Measurements from ENCODE around the gene SLC7A14. TPM values are rescaled to one million over a fixed set of nuclear protein-coding genes. Genes with fewer than 3 reads are reported as not detected.

Gene SLC7A14
- total and polyA plus RNA-seq, 2 of the 13 experiments (the other 11 are each of a cell fraction or from before 2014, with no cell fraction given) = not detected

GRCh38 chr3:170584585-170585007, 1.3 kb downstream of the SLC7A14 start (continued):
- TF ChIP-seq ZNF687 (CRISPR knock-in tag; IDR thresholded peaks at IDR 0.05) (0 out of 2 replicates have a peak, but pooled peaks have one; percentile 18), PHB2 (IDR thresholded peaks at IDR 0.05; ENCODE audit: partially characterized antibody) (no peak)
- TF ChIP-seq, protein P1, sequence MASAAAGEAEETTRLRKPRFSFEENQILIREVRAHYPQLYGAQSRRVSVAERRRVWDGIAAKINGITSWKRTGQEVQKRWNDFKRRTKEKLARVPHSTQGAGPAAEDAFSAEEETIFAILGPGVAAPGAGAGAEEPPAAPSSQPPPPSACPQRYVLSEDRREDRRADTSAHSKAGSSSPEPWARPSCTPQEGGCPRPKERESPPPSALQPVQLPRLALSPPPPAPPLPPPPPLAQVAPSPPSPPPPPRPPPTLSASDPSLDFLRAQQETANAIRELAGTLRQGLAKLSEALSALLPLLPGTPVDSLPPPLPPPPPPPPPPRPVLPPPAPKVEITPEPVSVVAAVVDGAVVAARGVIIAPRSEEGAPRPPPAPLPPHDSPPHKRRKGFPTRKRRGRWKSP (CRISPR knock-in tag; IDR thresholded peaks at IDR 0.05) = peak; percentile 57; the same call in 1 of the 2 replicates
- TF ChIP-seq, protein P2, sequence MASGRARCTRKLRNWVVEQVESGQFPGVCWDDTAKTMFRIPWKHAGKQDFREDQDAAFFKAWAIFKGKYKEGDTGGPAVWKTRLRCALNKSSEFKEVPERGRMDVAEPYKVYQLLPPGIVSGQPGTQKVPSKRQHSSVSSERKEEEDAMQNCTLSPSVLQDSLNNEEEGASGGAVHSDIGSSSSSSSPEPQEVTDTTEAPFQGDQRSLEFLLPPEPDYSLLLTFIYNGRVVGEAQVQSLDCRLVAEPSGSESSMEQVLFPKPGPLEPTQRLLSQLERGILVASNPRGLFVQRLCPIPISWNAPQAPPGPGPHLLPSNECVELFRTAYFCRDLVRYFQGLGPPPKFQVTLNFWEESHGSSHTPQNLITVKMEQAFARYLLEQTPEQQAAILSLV (CRISPR knock-in tag; IDR thresholded peaks at IDR 0.05; ENCODE audit: borderline replicate concordance) = peak; percentile 76; the same call in 1 of the 2 replicates
- TF ChIP-seq, protein P3, sequence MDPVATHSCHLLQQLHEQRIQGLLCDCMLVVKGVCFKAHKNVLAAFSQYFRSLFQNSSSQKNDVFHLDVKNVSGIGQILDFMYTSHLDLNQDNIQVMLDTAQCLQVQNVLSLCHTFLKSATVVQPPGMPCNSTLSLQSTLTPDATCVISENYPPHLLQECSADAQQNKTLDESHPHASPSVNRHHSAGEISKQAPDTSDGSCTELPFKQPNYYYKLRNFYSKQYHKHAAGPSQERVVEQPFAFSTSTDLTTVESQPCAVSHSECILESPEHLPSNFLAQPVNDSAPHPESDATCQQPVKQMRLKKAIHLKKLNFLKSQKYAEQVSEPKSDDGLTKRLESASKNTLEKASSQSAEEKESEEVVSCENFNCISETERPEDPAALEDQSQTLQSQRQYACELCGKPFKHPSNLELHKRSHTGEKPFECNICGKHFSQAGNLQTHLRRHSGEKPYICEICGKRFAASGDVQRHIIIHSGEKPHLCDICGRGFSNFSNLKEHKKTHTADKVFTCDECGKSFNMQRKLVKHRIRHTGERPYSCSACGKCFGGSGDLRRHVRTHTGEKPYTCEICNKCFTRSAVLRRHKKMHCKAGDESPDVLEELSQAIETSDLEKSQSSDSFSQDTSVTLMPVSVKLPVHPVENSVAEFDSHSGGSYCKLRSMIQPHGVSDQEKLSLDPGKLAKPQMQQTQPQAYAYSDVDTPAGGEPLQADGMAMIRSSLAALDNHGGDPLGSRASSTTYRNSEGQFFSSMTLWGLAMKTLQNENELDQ (CRISPR knock-in tag; IDR thresholded peaks at IDR 0.05; ENCODE audit: borderline replicate concordance) = peak; percentile 94
